HG03103 (cell line): Measurements from ENCODE around the gene TRERF1.
"Not testable (repeated sequence)": the region's sequence is repeated elsewhere in the genome, so short reads cannot be mapped to it uniquely, and the experiment has no call there.

Source experiments
- ATAC-seq: cut with Tn5 transposase; IDR thresholded peaks from one replicate; pipeline ENCODE4 v1.9.1; 2021; ENCODE audit warnings: low read depth; ENCODE audit not compliant: unreplicated experiment

TRERF1 gene

DNA sequence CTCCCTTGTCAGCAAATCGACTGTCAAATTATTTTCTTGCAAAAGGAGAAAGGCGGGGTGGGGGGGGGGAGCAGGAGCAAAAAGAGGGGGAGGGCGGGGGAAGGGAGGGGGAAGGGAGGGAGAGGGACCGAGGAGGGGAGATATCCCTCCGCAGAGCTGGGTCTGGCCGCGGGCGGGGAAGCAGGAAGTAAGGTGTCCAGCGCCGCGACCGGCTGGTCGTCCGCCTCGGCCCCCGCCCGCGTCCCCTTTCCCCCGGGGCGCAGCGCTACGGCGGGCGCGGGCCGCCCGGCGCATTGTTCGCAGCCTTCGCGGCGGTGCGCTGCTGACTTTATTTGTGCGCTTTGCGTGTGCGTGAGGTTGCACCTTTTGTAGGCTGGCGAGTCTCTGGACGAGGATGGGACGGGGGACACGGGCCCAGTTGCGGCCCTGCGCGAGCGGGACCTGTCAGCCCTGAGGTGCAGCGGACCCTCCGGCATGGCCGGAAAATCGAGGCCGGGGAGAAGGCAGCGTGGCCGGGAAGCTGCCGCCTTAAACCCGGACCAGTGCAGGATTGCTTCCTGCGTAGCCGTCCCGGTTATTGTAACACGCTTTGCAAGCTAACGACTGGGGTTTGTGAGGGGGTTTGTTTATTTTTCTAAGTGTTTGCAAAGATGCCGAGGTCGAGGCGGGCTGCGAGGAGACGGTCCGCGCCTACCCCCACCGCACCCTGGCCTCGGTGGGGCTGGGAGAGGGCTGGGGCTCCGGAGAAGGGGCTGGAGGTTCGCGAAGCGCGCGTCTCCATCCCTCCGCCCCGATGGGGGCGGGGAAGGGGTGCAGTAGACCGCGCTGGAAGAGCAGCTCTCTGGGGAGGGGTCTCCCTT, 675 bp upstream of the TRERF1 start:
- ATAC-seq: no peak

DNA sequence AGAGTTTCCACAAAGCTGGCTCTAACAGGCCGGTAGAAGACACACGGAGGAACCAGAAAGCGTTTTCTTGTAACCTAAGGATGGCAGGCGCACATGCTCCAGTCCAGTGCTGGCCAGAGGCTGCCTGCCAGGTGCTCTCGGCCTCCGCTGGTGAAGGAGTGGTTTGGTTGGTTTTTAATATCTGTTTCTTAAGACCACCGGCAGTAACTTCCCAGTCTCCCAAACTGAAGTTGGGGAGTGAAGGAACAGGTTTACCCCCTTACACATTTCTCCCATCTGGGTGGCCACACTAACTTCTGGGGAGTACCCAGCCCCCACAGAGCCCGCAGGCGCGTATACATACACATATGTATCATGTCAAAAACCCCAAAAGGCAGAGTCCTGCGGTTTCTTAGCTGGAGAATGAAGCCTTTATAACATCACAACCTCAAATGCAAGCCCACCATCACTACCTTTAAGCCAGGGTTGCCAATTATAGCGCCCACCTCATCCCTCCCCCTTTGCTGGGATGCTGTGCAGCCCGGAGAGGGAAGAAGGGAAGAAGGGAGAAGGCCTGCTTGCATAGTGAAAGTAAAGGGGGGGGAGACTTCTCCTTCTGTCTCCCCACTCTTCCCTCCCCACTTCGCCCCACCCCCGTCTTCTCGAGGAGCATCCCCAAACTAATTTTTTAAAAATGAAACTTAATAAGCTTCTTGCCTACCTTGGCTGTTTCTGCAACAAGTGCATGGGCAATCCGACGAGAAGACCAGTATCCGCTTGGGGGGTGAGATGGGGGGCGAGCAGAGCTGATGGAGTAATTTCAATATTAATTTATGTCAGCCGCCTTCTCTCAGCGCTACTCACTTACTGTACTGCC, 1.0 kb downstream of the TRERF1 start:
- ATAC-seq: no peak

DNA sequence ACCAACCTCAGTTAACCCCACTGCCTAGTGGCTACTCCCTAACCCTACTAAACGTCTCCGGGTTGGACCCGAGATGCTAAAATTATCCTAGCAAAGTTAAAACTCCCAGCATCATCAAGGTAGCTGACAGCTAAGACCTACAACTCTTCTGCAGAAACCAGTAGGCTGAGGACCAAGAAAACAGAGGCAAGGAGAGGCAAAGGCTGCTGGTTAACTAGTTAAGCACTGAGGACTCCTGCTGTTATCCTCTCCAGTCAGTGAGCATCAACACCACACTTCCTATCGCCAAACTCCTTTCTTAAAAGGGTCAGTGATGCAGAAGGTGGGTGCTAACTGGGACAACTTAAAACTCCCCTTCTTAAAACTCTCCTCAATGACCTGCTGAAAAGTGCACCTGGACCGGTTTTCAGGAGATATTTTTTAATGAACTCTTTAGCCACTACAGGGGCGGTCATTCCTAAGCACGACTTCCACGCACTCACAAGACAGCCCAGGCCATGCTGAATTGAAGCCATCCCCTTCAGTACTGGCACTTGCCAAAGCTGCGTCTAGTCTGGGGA, 1.7 kb downstream of the TRERF1 start:
- no peak for ATAC-seq

DNA sequence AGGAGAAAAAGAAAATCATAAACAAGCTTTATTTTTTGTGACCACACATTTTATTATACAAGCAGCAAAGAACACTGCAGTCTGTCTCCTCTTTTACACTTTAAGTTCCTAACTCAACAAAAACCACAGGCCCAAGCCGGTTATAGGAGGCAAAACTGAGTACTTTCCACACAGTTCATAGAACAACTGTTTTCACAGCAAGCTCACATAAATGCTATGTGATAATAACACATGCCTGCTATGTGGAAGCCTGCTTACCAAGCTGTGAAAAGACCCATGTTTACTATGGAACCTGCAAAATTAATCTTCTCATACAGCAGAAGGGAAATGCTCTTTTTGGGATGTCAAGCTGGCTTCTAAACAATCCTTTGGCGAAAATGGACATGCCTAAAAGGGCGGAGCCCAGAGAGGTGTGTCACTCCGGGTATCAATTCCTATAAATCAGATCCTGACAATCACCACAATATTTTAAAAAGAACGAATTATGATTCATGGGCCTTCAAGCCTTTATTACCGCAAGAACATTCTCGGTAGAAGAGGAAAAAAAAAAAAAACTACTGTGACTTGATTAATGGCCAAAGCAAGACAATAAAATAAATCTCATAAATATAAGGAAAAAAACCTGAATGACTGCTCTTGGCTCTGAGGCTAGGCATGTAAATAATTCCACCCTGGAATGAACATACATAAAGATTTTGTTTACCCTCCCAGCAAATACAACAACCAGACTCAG, 2.6 kb downstream of the TRERF1 start:
- no peak for ATAC-seq

DNA sequence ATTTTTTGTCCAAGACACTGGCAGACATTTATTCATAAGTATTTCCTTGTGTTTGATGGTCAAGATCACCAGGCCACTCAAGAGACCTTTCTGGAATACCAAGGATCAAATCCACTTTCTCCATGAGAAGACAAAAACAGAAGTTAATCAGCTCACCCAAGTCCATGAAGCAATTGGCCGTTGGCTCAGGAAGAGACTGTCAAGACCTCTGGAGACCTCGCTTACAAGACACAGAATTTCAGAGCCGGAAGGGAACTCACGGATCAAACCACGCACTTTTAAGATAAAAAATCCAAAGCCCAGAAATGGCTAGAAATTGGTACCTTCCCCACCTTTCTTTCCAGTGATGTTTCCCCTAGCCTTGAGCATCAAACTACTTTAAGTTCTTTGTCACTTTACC, 3.3 kb downstream of the TRERF1 start:
- no peak for ATAC-seq

DNA sequence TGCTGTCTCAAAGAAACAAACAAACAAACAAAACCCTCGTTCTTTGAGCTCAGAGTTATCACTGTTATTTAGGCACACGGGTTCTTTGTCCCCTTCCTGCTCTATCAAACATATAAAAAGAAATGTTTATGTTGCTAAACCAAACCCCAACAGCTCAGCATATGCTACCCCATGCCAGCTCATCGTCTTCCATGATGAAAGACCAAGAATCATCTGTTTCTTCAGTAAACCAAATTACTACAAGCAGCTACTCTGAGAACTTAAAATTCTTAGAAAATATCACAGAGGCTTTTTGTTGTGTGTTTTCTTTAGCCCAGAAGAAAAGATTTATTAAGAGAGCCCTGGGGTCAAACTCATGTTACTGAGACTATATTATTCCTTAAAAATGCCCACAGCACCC, 4.7 kb downstream of the TRERF1 start:
- no peak for ATAC-seq

DNA sequence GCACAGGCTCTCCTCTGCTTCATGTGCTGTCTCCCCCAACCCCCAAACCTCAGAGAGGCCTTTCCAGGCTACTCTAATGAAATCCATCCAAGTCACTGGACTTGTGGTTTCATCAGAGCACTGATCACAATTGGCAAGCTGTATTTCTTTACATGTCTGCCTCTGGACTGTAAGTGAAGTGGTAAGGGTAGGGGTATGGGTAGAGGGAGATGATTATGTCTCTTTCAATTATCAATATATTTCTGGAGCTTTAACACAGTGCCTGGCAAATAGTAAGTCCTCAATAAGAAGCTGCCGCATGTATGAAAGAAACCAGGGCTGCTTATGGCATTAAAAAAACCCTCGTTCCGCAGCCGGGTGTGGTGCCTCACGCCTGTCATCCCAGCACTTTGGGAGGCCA, 5.4 kb downstream of the TRERF1 start:
- ATAC-seq: no peak

DNA sequence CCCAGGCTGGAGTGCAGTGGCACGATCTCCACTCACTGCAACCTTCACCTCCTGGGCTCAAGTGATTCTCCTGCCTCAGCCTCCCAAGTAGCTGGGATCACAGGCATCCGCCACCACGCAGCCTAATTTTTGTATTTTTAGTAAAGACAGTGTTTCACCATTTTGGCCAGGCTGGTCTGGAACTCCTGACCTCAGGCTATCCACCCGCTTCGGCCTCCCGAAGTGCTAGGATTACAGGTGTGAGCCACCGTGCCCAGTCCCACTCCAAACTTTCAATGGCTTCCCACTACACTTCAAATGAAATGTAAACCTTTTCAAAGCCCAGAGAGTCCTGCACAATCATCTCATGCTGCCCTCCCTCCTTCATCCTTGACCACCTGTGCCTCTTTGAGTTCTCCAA, 5.8 kb downstream of the TRERF1 start:
- not testable (repeated sequence) for ATAC-seq

DNA sequence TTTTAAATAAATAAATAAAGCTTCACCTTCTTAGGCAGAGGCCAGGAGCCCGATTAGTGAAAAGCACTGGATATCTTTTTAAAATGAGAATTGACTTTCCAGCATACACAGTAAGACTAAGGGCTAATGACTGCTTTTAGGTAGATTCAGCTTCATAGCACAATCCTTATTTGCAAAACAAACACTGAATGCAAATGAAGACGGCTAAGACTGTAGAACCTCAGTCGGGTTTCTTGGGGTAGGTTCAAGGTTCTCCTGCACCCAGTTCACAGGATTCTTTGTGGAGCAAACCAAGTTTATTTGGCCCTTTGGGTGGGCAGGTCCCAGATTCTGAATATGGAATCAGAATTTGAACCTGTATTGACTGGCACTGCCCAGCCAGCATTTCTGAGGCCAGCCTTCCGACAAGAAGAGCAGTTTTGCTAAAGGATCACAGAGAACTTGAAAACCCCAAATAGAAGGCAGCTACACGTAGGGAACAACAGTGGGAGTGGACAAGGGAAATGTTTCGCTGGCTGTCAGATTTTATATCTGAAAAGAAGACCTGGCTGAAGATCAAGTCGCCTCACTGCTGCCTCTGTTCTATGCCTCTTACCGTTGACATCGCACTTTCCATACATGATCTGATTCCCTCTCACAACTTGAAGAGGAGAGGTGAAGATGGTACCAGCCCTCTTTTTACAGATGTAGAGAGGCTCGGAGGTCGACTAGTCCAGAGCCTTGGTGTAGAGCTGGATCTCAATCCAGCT, 8.2 kb downstream of the TRERF1 start:
- ATAC-seq: no peak

DNA sequence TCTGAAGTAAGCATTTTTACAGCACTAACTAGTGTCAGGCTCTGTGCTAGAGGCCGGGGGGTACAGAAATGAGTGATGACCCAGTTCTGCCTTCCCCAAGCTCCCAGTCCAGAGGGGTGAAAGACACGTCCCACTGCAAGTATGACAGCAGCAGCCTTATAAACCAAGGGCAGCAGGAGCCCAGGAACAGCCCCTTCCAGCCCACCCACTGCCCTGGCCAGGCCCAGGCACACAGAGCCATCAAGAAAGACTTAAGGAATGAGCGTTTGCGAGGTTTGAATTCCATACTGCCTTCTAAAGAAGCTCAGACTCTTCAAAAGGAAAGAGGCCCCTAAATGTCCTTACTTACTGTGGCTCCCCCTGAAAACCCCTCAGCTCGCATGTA, 10.0 kb downstream of the TRERF1 start:
- no peak for ATAC-seq

DNA sequence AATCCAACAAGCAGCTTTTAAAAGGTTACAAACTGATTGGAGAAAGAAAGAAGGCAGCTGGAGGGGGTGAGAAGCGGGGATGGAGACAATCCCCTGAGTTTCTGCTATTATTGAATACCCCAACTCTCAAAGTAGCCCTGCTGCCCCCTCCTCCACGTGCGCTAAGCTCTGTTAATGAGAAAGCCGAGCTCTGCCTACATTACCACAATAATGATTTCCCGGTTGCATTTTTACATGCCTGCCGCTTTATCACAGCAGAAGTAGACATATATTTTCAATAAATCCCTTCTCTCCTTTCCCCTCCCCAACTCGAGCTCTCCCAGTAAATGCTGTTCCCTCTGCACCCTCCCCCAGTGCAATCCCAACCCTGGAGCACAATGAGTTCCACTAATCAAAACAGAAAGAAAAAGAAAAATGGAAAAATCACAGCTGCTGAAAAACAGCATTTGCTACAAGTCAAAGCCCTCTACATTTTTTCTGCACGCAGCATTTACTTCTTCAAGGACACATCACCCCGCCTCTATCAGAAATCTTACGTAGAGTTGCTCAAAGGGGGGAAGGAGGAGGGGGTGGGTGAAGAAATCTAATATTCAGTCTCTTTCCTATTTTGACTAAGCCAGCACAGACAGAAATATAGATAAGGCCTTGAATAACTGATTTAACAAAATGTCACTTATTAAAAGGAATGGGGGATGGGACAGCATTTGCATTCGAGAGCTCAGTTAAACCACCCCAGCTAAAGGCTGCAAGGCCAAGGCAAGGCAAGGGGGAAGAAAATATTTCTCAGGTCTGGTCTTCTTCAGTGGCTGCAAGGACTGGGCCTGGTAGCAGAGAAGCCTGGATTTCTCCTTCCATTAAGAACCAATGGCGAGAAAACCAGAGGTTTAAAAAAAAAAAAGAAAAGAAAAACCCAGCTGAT, 10.7 kb downstream of the TRERF1 start:
- no peak for ATAC-seq

DNA sequence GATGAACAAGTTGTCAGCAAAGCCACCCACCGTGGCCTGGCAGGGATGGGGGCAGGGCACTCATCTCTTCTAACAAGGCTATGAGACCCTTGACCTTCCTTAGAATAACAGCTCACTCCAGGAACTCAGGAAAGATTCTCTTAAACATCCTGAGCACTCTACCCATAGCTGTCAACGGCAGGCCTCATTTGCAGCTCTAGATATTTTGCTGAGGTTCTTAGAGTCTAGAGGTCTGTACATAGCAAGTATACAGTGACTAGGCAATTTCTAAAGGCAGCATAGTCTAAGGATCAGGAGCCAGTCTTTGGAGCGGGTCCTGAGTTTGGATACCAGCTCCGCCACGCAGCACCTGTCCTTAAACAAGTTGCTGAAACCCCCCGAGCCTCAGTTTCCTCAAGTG, 11.7 kb downstream of the TRERF1 start:
- ATAC-seq: no peak

DNA sequence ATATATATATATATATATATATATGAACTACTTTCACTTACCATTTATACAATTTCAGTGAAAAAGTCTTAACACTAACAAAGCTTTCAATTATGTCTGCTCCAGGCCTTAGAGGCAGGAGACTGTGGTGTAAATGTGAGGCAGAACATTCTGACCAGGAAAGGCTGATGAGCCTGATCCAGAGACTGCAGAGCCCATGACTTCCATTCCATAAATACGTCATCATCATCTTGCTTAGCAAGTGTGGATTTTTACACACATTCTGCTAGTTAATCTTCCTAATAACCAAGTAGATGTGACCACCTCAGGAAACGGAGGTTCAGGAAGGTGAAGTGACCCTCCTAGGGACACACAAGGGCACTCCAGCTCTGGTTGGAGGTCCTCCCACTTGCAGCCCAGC, 14.9 kb downstream of the TRERF1 start:
- no peak for ATAC-seq

DNA sequence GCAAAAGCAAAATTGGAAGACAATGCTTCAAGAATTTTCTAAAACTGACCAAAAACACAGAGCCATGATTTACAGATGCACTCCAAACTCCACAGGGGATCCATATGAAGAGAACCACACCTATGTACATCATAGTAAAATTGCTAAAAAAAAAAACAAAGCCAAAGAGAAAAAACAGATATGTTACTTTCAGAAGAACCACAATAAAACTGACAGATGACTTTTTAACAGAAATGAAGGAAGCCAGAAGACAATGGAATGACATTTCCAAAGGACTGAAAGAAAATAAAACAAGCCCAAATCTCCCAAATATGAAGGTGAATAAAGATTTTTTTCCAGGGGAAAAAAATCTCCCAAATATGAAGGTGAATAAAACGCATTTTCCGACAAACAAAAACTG, 17.5 kb downstream of the TRERF1 start:
- no peak for ATAC-seq

DNA sequence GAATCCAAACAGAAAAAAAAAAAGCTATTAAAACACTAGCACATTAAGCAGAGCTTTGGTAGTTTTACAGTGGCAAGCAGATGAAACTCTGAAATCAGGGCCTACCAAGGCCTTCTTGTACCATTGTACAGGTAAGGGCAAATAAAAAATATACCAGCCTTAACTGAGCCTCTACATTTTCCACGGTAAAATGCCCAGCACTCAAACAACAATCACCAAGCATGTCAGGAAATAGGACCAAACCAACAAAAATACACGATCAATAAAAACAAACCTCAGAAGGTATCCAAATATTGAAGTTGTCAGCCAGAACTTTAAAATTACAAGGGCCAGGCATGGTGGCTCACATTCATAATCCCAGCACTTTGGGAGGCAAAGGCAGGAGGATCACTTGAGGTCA, 18.3 kb downstream of the TRERF1 start:
- ATAC-seq: no peak

DNA sequence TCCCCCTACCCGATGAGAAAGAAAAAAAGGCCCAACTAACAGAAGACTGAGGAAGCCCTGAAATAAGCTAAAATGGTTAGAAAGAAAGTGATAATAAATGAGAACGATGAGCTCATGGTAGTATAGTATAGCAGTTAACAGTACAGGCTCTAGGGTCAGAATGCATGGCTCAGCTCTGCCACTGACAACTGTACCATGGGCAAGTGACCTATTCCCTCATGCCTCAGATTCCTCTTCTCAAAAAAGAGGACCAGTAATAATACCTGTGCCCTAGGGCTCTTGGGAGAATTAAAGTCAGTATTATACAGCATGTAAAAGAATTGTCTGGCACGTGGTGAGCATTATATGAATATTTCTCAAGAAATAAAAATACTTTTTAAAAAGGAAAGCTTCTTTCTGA, 19.8 kb downstream of the TRERF1 start:
- ATAC-seq: no peak

DNA sequence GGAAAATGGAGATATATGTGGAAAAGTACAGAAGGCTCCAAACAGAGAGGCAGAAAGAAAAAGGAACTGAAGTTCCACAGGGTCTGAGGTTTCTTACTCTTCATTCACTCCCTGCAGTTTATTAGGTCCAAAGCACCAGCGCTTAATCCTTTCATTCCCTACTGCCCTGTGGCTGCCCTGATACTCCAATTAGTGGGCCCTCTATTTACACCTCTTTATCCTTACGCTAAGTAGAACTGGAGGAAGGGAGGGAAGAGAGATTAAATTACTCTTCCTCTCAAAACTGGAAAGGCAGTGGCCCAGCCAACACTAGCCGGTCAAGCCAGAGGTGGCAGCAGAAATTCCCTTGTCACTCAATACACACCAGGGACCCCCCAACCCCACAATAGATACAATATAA, 20.4 kb downstream of the TRERF1 start:
- no peak for ATAC-seq

DNA sequence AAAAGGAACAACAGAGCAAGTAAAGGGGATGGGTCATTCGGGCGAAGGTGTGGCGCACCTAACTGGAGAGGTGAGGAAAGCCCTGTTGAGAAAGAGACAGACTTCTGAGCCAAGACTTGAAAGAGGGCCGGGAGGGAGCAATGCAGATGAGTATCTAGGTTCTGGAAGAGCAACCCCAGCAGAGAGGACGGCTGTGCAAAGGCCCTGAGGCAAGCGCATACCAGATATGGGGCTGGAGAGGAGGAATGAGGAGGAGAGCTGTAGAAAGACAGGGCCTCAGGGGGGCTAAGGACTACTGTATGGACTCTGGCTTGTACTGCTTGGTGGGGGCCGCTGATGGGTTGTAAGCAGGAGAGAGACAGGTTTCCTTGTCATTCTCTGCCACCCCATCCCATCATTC, 21.9 kb downstream of the TRERF1 start:
- ATAC-seq: no peak

DNA sequence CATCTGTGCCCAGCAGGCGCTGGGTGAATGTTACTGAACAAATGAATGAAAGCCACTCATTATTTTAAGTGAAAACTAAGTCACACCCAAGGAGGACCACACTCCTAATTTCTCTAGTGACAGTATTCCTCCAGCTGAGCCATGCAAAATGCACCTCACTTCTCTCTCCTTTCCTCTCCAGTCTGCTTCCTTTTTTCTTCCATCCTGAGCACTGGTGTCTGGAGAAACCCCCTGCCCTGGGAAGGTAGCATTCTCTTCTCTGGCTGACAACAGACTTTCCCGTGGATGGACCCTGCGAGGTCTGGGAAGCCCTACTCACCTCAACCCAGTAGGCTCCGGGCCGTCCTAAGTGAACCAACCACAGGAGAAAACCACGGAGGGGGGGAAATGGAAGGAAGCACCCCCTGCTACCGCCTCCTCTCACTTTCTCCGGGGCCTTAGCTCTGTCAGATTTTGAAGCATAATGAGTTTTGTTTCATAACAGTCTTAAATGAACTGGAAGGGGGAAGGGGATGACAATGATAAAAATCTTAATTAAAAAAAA, 22.6 kb downstream of the TRERF1 start:
- no peak for ATAC-seq
